ENCODE results near the gene INPP5D.

DNA sequence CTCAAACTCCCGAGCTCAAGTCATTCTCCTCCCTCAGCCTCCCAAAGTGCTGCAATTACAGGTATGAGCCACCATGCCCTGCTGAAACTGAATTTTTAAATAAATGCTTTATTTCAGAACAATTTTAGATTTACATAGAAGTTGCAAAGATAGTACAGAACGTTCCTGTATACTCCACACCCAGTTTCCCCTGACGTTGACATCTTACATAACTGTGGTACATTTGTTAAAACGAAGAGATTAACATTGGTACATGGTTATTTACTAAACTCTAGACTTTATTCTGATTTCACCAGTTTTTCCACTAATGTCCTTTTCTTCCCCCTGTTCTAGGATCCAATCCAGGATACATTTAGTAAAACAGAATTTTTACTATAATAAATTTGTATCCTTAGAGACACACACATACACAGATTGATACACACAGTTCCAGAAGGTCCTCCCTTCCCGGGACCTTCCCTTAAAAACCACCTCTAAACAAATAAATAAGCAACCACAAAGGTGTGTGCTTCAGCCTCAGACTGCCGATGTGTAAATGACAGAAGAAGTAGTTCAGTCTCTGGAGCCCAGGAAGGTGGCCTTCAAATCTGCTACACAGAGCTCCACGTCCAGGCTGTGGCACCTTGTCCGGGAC lies 20.8 kb upstream of the INPP5D start:
- TF ChIP-seq, protein P1, sequence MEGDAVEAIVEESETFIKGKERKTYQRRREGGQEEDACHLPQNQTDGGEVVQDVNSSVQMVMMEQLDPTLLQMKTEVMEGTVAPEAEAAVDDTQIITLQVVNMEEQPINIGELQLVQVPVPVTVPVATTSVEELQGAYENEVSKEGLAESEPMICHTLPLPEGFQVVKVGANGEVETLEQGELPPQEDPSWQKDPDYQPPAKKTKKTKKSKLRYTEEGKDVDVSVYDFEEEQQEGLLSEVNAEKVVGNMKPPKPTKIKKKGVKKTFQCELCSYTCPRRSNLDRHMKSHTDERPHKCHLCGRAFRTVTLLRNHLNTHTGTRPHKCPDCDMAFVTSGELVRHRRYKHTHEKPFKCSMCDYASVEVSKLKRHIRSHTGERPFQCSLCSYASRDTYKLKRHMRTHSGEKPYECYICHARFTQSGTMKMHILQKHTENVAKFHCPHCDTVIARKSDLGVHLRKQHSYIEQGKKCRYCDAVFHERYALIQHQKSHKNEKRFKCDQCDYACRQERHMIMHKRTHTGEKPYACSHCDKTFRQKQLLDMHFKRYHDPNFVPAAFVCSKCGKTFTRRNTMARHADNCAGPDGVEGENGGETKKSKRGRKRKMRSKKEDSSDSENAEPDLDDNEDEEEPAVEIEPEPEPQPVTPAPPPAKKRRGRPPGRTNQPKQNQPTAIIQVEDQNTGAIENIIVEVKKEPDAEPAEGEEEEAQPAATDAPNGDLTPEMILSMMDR (IDR thresholded peaks at IDR 0.05) = no peak
- TF ChIP-seq POLR2A (IDR thresholded peaks at IDR 0.05) = no peak
